ENCODE results near the gene IFT88. TPM values are rescaled to one million over a fixed set of nuclear protein-coding genes. Genes with fewer than 3 reads are reported as not detected.

Gene IFT88
- total RNA-seq, 1 experiment from 2014 or later = 5.2 TPM

DNA sequence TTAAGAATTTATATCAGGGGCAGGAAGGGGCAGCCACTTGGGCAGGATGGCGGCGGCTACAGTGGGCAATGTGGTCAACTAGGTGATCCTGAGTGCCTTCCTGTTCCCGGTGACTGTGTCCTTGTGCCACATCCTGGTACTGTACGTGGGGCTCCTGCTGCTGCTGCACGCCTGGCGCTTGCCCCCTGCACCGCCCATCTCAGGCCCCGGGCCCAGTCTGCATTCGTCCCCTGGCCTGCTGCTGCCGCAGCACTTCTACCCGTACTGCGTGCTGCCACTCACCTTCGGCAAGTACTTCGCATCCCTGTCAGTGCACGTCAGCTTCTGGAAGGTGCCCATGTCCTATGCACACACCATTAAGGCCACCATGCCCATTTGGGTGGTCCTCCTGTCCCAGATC is 40.1 kb downstream of the IFT88 start:
- H4K8ac ChIP-seq (replicated peaks; ENCODE audit: insufficient read length, low read depth, low read length) = no peak overlapping the region
- H3K79me1 ChIP-seq (ENCODE audit: insufficient read depth, low read depth, low read length, poor library complexity, severe bottlenecking) = no peaks in the 10 kb centered on the region
- H4K5ac ChIP-seq (ENCODE audit: insufficient read length, low read depth, low read length) = no peak overlapping the region
- H2BK20ac ChIP-seq (ENCODE audit: low read depth, low read length, poor library complexity, severe bottlenecking) = no peak overlapping the region
- H3K18ac ChIP-seq (ENCODE audit: insufficient read length, low read depth, low read length) = no peak overlapping the region
- no peak overlapping the region for H2AK5ac ChIP-seq (ENCODE audit: insufficient read length, low read length)
- no peak overlapping the region for H2AFZ ChIP-seq (ENCODE audit: low read length)
- no peaks in the 10 kb centered on the region for H3K9me3 Mint-ChIP-seq
- no peak overlapping the region for H2BK120ac ChIP-seq (ENCODE audit: low read depth, low read length, poor library complexity, severe bottlenecking)
- WGBS (ENCODE audit: extremely low coverage, insufficient read length, low lambda C conversion rate) = no CpG with 5 or more reads among the region's 15 CpGs
- H3K4me1 ChIP-seq (ENCODE audit: insufficient read depth, low read length) = no peaks in the 10 kb centered on the region
- no peak overlapping the region for H3K23ac ChIP-seq (ENCODE audit: insufficient read length, low read depth, low read length)
- H3K4me3 Mint-ChIP-seq = no peak overlapping the region
- no peak overlapping the region for H3K4me2 ChIP-seq (ENCODE audit: insufficient read depth, insufficient read length, low read length)
- H3K79me2 ChIP-seq (ENCODE audit: insufficient read depth, low read length) = no peaks in the 10 kb centered on the region
- no peaks in the 10 kb centered on the region for H3K9me3 ChIP-seq (ENCODE audit: control insufficient read depth, low read depth, low read length)
- H3K27ac Mint-ChIP-seq = no peak overlapping the region
- no peak overlapping the region for H2BK12ac ChIP-seq (ENCODE audit: insufficient read length, low read depth, low read length)
- H3K27ac ChIP-seq (ENCODE audit: insufficient read length, low read depth, low read length) = no peak overlapping the region
- H3T11ph ChIP-seq (ENCODE audit: low read length) = no peak overlapping the region
- H3K9ac ChIP-seq (ENCODE audit: extremely low read depth, insufficient read length, low read length) = no peak overlapping the region
- no peak for DNase-seq
- no peaks in the 10 kb centered on the region for H3K23me2 ChIP-seq (ENCODE audit: insufficient read length, low read depth, low read length, poor library complexity, severe bottlenecking)
- H3K14ac ChIP-seq (ENCODE audit: insufficient read depth, low read length) = no peak overlapping the region
- H3K27me3 ChIP-seq (ENCODE audit: insufficient read depth, low read length) = no peaks in the 10 kb centered on the region
- no peak for TF ChIP-seq CTCF (conservative IDR thresholded peaks at IDR 0.05)
- H2BK15ac ChIP-seq (ENCODE audit: low read depth, low read length) = no peak overlapping the region
- no peaks in the 10 kb centered on the region for H4K20me1 ChIP-seq (ENCODE audit: control insufficient read depth, insufficient read depth, insufficient read length)
- H3K4ac ChIP-seq (ENCODE audit: low read depth, low read length) = no peak overlapping the region
- peaks cover 5 to 6% of the 10 kb centered on the region in 2 experiments; a peak in 3 of 4 replicates for H3K4me1 Mint-ChIP-seq
- H2BK5ac ChIP-seq (ENCODE audit: insufficient read length, low read length) = no peak overlapping the region
- H3K56ac ChIP-seq (ENCODE audit: insufficient read length, low read depth, low read length) = no peak overlapping the region
- no peaks in the 10 kb centered on the region for H3K27me3 Mint-ChIP-seq (ENCODE audit: low read depth)
- H3K36me3 Mint-ChIP-seq (ENCODE audit: insufficient read depth in 1 of 3, low read depth in 3 of 3) = peaks cover 0 to 11% (median 0%) of the 10 kb centered on the region in 3 experiments; a peak in 1 of 7 replicates
- no peak overlapping the region for H4K91ac ChIP-seq (ENCODE audit: insufficient read length, low read depth, low read length)

Data from H9 (cell line).